T-helper 2 cell (primary cell): ENCODE data around the gene CPED1.
"Not testable (repeated sequence)": the region's sequence is repeated elsewhere in the genome, so short reads cannot be mapped to it uniquely, and the experiment has no call there.

Experiments
- DNase-seq, 5 experiments: peaks; one replicate each; pipeline versions ENCODE4 v3.0.0 to v3.0.0-alpha.2; 2012 to 2022

Gene CPED1

DNA sequence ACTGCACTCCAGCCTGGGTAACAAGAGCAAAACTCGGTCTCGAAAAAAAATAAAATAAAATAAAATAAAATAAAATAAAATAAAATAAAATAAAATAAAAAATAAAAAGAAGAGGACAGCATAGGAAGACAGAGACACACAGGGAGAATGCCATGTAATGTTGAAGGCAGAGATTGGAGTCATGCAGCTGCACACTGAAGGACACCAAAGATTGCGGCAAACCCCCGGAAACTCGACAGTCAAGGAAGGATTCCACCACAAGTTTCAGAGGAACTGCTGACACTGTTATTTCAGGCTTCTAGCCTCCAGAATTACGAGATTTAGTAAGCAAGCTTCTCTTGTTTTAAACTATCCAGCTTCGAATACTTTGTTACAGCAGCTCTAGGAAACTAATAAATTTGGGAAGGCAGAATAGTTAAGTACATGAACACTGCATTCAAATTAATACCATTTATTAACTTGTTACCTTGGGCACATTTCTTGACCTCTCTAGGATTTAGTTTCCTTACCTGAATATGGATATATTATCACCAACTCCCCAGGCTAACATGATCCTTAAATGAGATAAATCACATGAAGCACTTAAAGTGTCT is 9.5 kb downstream of the CPED1 start:
- peak in 1 of 5 experiments; percentile 44 for DNase-seq

DNA sequence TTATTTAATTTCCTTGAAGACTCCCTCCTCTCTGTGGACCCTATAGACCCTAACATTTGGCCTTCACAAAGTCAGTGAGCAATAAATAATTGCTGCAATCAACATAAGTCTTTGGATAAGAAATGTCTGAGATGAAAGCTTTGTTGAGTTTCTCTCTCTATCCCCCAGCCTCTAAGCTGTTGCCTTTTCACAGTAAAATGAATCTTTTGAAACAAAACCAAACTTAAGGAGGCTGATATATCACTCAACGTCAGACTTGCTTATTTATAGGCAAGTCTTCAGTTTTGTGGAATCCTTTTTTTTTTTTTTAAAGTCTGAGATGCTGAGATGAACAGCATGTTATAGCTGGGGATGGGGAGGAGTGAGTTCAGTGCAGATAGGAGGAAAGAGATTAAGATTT is 10.0 kb downstream of the CPED1 start:
- DNase-seq = no peak

DNA sequence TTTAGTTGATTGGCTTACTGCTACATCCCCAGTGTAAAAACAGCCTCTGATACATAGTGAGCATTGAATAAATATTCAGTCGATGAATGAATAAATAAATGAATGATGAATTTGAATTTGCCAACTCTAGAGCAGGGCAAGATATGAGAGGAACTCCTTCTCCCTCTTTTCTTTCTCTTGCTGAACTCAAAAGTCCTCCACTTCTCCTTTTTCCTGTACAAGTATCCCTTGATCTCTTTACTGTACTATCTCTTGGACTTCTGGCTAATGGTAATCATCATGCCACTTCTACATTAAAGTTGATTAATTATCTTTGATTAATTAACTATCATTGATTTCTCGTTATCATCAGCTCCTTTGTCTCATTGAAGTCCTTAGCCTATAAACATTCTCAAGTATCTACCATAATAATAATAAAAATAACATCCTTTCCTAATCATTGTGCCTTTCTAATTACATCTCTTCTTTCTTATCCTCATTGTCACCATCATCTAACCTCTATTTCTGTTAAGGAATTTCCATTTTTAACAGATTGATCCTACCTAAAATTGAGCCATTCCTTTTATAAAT is 10.6 kb downstream of the CPED1 start:
- DNase-seq = no peak

- no peak for DNase-seq
Observed at GRCh38 chr7:121000081-121000983, 11.8 kb downstream of the CPED1 start.

- no peak for DNase-seq
Observed at GRCh38 chr7:121001234-121001906, 12.9 kb downstream of the CPED1 start.

DNA sequence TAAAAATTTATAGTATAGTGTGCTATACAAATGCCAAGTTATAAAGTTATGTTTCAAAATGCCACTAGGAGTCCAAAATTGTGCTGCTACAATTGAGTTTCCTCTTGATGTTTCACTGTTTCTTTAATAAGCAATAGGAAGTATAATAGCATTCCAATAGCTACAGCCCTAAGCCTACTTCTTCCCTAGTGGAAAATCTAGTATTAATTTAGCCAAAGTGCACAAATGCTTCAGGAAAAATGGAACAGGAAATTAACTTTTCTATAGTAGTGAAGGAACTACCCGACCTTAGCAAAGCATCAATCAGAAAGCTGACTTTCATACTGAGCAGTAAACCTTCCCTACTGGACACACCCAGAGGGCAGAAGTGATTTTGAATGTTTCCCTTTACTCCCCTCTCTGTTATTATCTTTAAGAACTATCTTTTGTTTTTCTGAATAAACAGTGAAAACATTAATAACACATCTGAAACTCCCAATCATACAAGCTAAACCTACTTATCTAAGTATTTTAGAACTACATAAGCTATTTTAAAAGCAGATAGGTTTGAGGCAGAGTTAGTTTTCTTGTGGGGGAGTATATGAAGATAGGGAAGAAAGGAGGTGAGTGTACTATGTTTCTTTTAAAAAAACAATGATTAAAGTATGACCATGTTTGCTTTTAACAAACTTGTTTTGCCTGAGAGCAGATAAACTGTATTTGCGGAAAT is 13.7 kb downstream of the CPED1 start:
- no peak for DNase-seq

DNA sequence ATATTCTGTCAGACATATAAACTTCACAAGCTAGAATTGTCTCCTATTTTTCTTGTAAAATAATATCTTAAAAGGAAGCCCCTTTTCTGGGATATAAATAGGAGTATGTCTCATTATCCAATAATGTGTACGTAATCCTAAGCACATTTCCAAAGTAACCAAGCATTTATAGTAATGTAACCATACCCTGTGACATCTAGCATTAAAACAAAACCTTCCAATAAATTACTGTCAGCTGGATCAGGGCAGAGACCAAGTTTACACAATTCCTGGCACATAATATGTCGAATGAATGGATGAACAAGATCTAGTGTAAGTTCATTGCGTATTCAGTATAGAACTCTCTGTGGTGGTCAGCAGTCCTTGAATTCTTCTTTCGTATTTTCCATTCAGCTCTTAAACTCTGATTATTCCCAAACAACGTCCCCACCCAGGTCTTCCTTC is 14.3 kb downstream of the CPED1 start:
- DNase-seq = no peak

- no peak for DNase-seq
Observed at GRCh38 chr7:121003986-121004685, 15.6 kb downstream of the CPED1 start.

DNA sequence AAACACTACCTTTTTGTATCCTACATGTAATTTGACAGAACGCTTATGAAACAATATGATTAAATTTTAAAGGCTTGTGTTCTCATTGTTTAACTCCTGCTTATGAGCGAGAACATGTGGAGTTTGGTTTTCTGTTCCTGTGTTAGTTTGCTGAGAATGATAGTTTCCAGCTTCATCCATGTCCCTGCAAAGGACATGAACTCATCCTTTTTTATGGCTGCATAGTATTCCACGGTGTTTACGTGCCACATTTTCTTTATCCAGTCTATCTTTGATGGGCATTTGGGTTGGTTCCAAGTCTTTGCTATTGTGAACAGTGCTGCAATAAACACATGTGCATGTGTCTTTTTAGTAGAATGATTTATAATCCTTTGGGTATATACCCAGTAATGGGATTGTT is 16.5 kb downstream of the CPED1 start:
- DNase-seq = not testable (repeated sequence)

DNA sequence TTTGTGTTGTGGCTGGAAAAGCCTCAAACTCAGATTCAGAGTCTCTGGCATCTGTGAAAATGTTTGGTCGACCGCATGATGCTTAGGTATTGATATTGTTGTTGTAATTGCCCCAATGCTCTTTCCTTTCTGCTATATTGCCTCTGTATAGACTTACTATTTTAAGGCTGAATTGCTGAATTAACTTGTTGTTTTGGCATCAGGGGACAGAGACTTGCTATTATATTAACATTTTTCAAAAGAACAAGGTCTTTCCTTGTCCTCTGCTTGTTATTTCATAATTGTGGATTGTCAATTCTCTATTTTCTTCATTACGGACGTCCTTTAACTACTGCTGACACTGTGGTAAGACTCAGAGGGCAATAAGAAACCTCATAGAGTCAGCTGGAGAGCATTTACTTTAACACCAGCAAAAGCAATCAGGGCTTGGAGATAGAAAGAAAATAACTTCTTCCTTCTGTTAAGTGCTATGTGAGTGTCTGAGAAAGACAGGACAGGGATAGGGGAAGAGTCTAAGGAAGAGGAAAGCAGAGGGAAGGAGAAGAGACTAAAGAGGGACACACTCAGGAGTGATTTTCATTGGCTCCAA is 17.6 kb downstream of the CPED1 start:
- no peak for DNase-seq

DNA sequence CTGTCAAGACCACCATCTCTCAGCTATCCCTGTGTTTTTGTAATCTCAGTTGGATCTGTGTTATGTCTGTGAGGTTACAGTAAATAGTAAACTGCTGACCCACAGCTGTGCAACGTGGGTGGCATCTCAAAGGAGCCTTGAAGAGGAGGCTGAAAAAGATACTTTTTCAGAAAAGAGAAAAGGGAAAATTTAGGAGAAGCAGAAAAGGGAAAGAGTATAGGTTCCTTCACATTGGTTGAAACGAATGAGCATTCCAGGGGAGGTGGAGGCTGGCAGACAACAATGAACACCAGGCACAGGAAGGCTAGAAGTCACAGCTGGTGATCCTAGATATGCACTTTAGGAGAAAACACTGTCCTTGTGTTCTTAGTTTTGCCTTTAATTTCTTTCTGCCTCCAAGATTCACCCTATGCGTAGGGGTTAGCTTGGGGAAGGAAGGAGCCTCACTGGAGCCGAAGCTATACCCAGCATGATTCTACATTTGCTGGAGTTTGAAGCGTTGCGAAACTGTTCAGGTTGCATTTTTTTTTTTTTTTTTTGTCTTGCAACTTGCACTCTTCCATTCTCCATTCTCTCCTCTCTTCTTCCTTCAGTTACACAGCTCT is 18.3 kb downstream of the CPED1 start:
- no peak for DNase-seq

GRCh38 chr7:121008816-121009215 is 20.3 kb downstream of the CPED1 start:
- no peak for DNase-seq

- DNase-seq = no peak
Observed at GRCh38 chr7:121011401-121011800, 22.9 kb downstream of the CPED1 start.

DNA sequence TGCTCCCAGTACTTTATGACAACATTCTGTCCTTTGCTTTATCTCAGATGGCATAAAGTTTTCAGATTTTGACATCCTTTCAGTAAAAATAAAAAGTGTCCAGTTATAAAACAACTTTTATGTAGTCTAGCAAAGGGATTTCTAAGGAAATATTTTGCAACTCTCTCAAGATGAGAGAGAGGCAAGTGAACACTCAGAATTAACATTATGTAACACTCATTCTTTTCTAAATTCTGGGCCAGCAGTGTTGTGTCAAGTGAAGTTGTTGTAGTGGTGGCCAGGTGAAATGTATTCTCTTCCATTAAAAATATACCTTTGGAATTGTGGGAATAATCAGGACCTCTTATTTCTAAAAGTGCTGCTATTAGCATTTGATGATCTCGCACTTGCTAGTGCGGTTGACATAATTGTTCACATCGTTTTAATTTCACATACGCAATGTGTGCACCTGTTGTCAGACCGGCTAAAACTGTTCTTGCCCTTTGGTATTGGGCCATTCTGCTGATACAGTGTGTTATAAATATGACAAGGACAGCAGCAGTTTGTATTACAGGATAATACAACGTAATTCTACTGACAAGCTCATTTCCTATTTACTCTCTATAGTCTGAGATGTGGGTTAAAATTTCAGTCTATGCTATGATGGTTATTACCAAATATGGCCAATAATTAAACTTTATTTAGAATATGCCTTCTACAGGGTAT is 23.8 kb downstream of the CPED1 start:
- no peak for DNase-seq

DNA sequence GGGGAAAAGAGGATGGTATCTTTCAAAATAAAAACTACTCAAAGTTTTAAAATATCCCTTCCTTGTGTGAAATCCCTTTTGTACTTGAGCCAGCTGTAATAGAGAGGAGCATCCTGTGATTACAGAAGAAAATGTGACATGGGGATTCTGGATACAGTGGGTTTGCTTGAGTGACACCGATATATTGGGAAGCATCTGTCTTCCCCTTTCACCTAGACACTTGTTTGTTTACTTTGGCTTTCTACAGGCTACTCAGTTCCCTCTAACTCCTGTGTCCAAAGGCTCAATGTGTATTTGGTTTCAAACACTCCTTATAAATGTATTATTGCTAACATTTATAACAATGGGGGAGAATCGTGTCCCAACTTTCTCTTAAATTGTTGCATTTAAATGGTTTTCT is 24.4 kb downstream of the CPED1 start:
- DNase-seq = no peak

DNA sequence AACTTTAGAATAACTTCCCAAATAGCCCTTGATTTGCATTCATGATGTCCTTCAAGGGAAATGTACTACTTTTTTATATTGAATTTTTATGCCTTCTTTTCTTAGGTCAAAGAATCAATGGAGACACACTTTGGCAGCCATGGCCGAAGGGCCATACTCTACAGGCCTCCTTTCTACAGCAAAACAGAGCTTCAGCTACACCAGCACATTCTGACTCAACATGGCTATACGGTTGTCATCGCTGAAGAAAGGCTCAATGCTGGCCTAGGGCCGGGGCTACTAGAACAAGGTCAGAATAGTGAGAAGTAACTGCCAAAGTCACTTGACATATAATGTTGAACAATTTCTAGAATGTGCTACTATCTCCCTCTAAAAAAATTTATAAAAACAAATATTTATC is 27.0 kb downstream of the CPED1 start:
- no peak for DNase-seq

- no peak for DNase-seq
Observed at GRCh38 chr7:121016966-121017365, 28.5 kb downstream of the CPED1 start.

DNA sequence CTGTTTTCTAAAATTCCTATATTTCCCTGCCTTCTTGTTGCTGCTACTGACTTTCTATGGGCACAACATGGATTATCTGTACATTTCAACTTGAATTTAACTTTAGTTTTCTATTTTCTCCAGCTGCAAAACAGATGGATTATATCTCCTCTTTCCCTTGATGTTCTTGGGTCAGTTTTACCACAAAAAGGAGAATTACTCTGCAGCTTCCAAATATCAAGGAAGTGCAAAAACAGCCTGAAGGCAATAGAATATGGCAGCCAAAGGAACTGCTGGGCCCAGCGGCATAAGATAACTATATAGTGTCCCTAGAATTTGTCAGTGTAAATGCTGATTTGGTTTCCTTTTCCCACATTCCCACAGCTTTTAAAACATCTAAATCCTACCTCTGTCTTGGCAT is 29.1 kb downstream of the CPED1 start:
- DNase-seq = no peak

- DNase-seq = no peak
Observed at GRCh38 chr7:121019018-121019417, 30.5 kb downstream of the CPED1 start.

GRCh38 chr7:121020249-121020988 is 31.9 kb downstream of the CPED1 start:
- DNase-seq = no peak
